Tibial artery (tissue), 4 donors: ENCODE measurements around the gene PRR13.

Experiments used
- DNase-seq, 2 donors: peaks; one replicate each; pipeline ENCODE4 v3.0.0-alpha.2; 2019
- H3K27ac ChIP-seq, 2 donors: fragments of 200-600 bp; sonication (generic) in 1 of 2; 1 replicate in 1 of 2; 2 replicates in 1 of 2; pipeline ENCODE4 v1.5.1; 2018 to 2019; ENCODE audit warnings: mild to moderate bottlenecking in 1 of 2
- H3K27me3 ChIP-seq, 2 donors: fragments of 200-600 bp; sonication (generic) in 1 of 2; one replicate each; pipeline versions ENCODE4 v1.5.1 to v1.6.0; 2016 to 2019
- H3K36me3 ChIP-seq, 3 donors: fragments of 200-600 bp; sonication (generic) in 2 of 3; one replicate each; pipeline ENCODE4 v1.5.1; 2016 to 2019; ENCODE audit warnings: mild to moderate bottlenecking in 2 of 3
- H3K4me1 ChIP-seq, 4 donors: fragments of 200-600 bp; sonication (generic) in 2 of 4; 1 replicate in 3 of 4; 2 replicates in 1 of 4; pipeline ENCODE4 v1.5.1; 2016 to 2019
- H3K4me3 ChIP-seq, 2 donors: fragments of 200-600 bp; sonication (generic) in 1 of 2; 1 replicate in 1 of 2; 2 replicates in 1 of 2; pipeline ENCODE4 v1.5.1; 2018 to 2019; ENCODE audit warnings: mild to moderate bottlenecking in 2 of 2
- H3K9me3 ChIP-seq, 3 donors: fragments of 200-600 bp; sonication (generic) in 1 of 3; one replicate each; pipeline ENCODE4 v1.5.1; 2016 to 2019
- intact Hi-C: fragments of 100-400 bp; cut with DNase I; formaldehyde crosslinking; loops from one replicate; pipeline ENCODE4 v1.15.0; 2023; ENCODE audit warnings: low total_unique reads
- TF ChIP-seq, protein P1 (sequence below), 2 experiments: fragments of 200-600 bp in 1 of 2; fragments of 450-650 bp in 1 of 2; IDR thresholded peaks; one replicate each; pipeline ENCODE4 v1.5.1; 2017 to 2019; ENCODE audit warnings: antibody characterized with exemption in 2 of 2, mild to moderate bottlenecking in 1 of 2, moderate library complexity in 1 of 2

Gene PRR13

DNA sequence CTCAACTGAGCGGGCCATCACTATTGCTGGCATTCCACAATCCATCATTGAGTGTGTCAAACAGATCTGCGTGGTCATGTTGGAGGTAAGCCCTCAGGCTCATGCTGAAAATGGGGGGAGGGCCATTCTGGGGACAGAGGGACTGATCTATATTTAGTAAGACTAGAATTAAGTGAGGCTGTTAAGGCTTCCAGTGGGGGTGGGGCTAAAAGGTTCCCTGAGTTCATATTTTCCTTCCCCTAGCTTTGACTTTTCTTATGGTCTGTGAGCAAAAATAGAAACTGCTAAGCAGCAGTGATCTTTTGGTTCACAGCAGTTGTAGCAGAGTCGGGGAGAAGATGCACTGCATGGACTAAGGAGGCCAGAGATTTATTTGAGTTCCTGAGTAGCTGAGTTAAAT, 19.5 kb downstream of the PRR13 start:
- no peak overlapping the region for H3K4me3 ChIP-seq
- H3K27ac ChIP-seq: no peak overlapping the region
- TF ChIP-seq, protein P1, sequence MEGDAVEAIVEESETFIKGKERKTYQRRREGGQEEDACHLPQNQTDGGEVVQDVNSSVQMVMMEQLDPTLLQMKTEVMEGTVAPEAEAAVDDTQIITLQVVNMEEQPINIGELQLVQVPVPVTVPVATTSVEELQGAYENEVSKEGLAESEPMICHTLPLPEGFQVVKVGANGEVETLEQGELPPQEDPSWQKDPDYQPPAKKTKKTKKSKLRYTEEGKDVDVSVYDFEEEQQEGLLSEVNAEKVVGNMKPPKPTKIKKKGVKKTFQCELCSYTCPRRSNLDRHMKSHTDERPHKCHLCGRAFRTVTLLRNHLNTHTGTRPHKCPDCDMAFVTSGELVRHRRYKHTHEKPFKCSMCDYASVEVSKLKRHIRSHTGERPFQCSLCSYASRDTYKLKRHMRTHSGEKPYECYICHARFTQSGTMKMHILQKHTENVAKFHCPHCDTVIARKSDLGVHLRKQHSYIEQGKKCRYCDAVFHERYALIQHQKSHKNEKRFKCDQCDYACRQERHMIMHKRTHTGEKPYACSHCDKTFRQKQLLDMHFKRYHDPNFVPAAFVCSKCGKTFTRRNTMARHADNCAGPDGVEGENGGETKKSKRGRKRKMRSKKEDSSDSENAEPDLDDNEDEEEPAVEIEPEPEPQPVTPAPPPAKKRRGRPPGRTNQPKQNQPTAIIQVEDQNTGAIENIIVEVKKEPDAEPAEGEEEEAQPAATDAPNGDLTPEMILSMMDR (IDR thresholded peaks at IDR 0.05): no peak
- no peaks in the 10 kb centered on the region for H3K27me3 ChIP-seq
- no peak for DNase-seq
- H3K4me1 ChIP-seq: peaks cover 0 to 21% (median 2%) of the 10 kb centered on the region in 4 donors
- peaks cover 99 to 100% (median 100%) of the 10 kb centered on the region in 3 donors for H3K36me3 ChIP-seq
- intact Hi-C loops: loop anchor here (10.0 kb wide), 1 partner anchor 874 kb away; no protein-coding TSS in a partner anchor
- no peaks in the 10 kb centered on the region for H3K9me3 ChIP-seq

DNA sequence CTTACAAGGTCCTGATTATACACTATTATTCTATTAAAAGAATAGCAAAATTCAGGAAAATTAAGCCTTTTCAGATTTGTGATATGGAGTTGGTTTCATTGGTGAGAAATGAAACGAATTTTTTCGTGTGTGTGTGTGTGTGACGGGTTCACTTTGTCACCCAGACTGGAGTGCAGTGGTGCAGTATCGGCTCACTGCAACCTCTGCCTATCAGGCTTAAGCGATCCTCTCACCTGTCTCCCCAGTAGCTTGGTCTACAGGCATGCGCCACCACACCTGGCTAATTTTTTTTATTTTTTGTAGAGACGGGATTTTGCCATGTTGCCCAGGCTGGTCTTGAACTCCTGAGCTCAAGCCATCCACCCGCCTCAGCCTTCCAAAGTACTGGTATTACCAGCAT, 20.1 kb downstream of the PRR13 start:
- H3K36me3 ChIP-seq: peaks cover 99 to 100% (median 100%) of the 10 kb centered on the region in 3 donors
- TF ChIP-seq, protein P1 (IDR thresholded peaks at IDR 0.05): no peak
- H3K4me3 ChIP-seq: no peak overlapping the region
- H3K27ac ChIP-seq: no peak overlapping the region
- intact Hi-C loops: loop anchor here (10.0 kb wide), 1 partner anchor 873 kb away; no protein-coding TSS in a partner anchor
- no peaks in the 10 kb centered on the region for H3K27me3 ChIP-seq
- no peak for DNase-seq
- no peaks in the 10 kb centered on the region for H3K9me3 ChIP-seq
- peaks cover 0 to 21% (median 2%) of the 10 kb centered on the region in 4 donors for H3K4me1 ChIP-seq

DNA sequence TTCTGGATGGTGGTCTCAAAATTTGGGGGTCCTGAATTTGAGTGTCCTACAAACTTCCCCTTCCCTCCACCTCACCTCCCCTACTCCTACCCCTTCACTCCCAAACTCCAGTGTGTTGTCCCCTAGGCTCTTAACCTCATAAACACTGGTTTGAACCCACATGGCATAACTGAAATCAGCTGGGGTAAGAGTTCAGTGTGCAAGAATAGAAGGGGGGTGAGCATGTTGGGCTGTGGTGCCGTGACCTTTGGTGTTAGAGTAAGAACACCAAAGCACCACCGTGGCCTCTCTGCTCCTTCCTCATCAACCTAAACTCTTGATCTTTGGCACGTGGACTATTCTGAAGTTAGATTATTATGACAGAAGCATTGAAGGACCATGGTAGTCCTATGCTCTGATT, 21.4 kb downstream of the PRR13 start:
- no peak for DNase-seq
- intact Hi-C loops: loop anchor here (10.0 kb wide), 1 partner anchor 872 kb away; no protein-coding TSS in a partner anchor
- TF ChIP-seq, protein P1 (IDR thresholded peaks at IDR 0.05): no peak
- H3K4me1 ChIP-seq: peaks cover 0 to 16% (median 2%) of the 10 kb centered on the region in 4 donors
- H3K36me3 ChIP-seq: peaks cover 99 to 100% (median 100%) of the 10 kb centered on the region in 3 donors
- H3K27ac ChIP-seq: no peak overlapping the region
- H3K4me3 ChIP-seq: no peak overlapping the region
- H3K9me3 ChIP-seq: no peaks in the 10 kb centered on the region
- no peaks in the 10 kb centered on the region for H3K27me3 ChIP-seq

DNA sequence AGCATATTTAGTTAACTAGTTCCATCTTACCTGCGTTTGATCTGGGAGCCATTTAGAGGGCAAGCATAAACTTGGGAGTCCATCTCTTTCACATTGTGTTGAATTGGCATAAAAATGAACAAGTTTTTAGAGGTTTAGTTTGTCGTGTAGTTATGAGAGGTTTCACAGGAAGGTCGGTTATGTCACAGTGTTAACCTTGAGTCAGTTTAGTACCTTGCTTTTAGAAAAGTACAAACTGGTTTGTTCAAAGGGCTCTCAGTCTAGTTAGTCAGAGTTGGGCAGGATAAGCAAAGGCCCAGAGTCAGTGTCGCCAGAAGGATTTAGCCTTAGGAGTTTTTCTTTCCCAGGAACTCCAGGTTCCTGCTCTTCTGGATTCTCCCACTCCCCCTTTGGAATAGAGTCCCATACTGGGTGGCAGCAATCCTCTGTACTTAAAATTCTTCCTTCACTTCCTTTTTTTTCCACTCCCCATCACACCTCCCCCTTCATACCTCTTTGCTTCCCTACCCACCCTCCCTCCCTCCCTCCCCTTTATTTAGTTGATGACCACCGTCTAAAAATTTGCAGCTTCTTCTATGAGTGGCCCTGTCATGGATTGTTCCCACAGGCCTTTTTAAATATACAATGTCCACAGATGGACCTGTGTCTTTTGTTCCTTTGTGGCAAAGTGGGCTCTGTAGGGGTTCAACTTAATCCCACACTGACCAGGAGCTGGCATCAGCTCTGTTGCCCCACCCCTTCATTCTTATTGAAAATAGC, 22.4 kb downstream of the PRR13 start:
- Histone ChIP-seq H3K27me3 (no peaks in the 10 kb centered on the region), H3K27ac (no peak overlapping the region), H3K9me3 (no peaks in the 10 kb centered on the region), H3K4me3 (no peak overlapping the region), H3K4me1 (peaks cover 0 to 13% (median 2%) of the 10 kb centered on the region in 4 donors), H3K36me3 (peaks cover 99 to 100% (median 100%) of the 10 kb centered on the region in 3 donors)
- intact Hi-C loops: loop anchor here (10.0 kb wide), 1 partner anchor 871 kb away; no protein-coding TSS in a partner anchor
- TF ChIP-seq, protein P1 (IDR thresholded peaks at IDR 0.05): no peak
- no peak for DNase-seq

DNA sequence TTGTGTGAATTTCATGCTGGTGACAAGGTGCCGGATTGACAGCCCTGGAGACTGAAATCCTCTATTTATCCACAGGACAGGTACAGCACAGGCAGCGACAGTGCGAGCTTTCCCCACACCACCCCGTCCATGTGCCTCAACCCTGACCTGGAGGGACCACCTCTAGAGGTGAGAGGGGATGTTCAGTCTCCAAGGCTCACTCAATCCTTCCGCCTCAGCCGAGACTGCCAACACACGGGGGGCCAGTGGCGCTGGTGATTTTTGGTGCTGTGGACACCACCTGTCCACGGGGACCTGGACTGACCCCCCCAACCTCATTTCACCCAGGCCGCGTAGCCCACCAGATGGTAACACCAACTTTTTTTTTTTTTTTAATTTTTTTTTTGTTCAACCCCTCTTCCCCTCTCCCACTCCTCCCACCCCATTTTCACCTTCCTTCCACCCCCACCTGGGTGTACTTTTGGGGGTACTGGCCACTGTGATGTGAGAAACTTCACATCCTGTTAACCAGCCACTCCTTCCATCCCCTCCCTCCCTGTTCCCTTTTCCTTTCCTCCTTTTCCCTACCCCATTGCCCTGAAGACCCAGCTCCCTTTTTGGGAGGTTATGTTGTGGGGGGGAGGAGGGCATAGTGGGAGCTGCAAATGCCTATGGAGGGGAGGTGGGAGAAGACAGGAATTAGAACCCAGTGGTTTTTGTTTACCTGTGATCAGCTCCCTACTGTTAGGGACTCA, 23.3 kb downstream of the PRR13 start:
- no peak for DNase-seq
- peaks cover 100% of the 10 kb centered on the region in 3 donors for H3K36me3 ChIP-seq
- H3K4me1 ChIP-seq: peaks cover 0 to 13% (median 2%) of the 10 kb centered on the region in 4 donors
- no peaks in the 10 kb centered on the region for H3K9me3 ChIP-seq
- intact Hi-C loops: loop anchor here (10.0 kb wide), 1 partner anchor 870 kb away; no protein-coding TSS in a partner anchor
- no peak overlapping the region for H3K4me3 ChIP-seq
- no peaks in the 10 kb centered on the region for H3K27me3 ChIP-seq
- H3K27ac ChIP-seq: no peak overlapping the region
- TF ChIP-seq, protein P1 (IDR thresholded peaks at IDR 0.05): no peak
